HG03521 (cell line): ENCODE measurements around the gene C1orf174.

ENCODE experiments used
- ATAC-seq: cut with Tn5 transposase; IDR thresholded peaks from one replicate; pipeline ENCODE4 v1.9.1; 2021; ENCODE audit warnings: mild to moderate bottlenecking, moderate library complexity; ENCODE audit not compliant: unreplicated experiment

Gene C1orf174

GRCh38 chr1:3876716-3877115, 23.4 kb downstream of the C1orf174 start:
- no peak for ATAC-seq

GRCh38 chr1:3874736-3875135, 25.3 kb downstream of the C1orf174 start:
- ATAC-seq, result no peak

GRCh38 chr1:3872546-3872945, 27.5 kb downstream of the C1orf174 start:
- ATAC-seq, result no peak

- no peak for ATAC-seq
These were observed 28.6 kb downstream of the C1orf174 start for GRCh38 chr1:3871451-3871805.

GRCh38 chr1:3869751-3870301, 30.2 kb downstream of the C1orf174 start:
- ATAC-seq, result no peak

DNA sequence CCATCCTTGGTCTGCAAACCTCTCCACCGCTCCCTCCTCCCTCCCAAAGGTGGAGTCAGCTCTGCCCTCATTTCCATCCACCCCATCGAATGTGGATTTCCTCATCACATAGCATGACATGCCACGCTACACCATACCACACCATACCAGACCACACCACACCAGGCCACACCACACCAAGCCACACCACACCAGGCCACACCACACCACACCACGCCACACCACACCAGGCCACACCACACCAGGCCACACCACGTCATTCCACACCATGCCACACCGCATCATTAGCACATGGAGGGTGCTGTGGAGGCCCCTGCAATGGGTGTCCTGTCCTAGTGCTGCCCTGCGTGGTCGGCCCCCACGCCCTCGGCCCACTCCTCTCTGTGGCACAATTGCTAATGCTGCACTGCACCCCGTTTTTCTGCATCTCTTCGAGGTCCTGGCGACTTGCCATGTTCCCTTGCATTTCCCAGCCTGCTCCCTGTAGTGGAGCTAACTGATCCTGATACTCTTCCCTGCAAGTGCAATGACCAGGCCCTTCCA, 31.5 kb downstream of the C1orf174 start:
- ATAC-seq, result no peak

GRCh38 chr1:3865606-3866160, 34.4 kb downstream of the C1orf174 start:
- no peak for ATAC-seq

DNA sequence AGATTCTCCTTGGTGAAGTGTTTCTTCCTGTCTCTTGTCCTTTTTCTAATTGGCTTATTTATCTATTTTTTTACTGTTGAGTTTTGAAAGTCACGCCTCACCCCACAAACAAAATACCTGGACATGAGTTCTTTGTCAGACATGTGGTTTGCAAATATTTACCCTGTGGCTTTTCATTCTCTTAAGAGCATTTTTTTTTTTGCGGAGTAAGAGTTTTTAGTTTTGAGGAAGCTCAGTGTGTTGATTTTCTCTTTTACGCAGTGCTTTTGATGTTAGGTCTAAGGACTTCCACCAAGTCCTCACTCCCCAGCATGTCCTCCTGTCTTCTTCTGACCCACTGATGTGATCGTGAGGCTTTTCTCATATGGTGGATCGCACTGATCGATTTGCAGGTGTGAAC, 35.2 kb downstream of the C1orf174 start:
- no peak for ATAC-seq

GRCh38 chr1:3863231-3863935, 36.7 kb downstream of the C1orf174 start:
- ATAC-seq, result no peak

DNA sequence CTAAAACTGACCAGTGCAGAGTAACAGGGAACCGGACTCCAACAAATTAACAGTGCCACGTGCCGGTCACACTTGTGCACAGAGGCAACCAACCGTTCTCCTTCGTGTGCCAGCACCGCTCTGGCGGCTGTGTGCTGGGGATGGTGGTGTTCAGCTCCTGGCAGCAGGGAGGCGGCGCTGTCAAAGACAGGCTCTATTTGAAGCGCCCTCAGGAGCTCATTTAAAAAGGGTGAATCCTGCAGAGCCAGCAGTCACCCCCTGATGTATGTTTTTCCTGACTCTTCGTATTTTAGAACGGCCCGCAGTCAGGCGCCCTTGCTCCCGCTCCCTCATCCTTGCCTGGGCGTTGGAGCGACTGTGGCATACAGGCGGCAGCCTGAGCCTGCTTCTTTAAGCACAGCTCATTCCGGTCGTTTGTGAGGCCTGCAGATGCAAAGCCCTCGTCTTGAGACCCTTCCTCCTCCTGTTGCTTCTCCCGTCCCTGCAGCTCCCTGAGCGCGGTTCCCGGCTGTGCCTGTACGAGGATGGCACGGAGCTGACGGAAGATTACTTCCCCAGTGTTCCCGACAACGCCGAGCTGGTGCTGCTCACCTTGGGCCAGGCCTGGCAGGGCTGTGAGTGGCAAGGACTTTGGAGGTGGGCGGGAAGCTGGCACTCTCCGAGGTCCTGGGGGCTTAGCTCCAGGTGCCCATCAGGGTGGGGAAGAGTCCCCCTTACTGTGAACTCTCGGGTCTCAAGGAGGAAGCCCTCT, 41.7 kb downstream of the C1orf174 start:
- no peak for ATAC-seq

DNA sequence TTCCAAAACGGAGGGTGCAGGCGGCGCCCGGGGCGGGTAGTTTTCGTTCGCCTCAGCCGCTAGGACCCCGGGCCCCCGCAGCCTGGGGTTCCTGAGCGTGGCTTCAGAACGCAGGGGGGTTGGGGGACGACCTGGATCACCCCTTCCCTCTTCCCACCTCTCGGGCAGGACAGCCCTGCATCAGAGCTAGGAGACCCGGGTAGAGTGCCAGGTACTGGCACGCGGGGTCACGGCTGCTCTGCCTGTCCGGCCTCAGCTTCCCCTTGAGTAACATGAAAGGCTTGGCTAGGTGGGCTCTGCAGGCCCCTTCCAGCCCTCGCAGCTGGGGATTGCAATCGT, 42.3 kb downstream of the C1orf174 start:
- no peak for ATAC-seq

DNA sequence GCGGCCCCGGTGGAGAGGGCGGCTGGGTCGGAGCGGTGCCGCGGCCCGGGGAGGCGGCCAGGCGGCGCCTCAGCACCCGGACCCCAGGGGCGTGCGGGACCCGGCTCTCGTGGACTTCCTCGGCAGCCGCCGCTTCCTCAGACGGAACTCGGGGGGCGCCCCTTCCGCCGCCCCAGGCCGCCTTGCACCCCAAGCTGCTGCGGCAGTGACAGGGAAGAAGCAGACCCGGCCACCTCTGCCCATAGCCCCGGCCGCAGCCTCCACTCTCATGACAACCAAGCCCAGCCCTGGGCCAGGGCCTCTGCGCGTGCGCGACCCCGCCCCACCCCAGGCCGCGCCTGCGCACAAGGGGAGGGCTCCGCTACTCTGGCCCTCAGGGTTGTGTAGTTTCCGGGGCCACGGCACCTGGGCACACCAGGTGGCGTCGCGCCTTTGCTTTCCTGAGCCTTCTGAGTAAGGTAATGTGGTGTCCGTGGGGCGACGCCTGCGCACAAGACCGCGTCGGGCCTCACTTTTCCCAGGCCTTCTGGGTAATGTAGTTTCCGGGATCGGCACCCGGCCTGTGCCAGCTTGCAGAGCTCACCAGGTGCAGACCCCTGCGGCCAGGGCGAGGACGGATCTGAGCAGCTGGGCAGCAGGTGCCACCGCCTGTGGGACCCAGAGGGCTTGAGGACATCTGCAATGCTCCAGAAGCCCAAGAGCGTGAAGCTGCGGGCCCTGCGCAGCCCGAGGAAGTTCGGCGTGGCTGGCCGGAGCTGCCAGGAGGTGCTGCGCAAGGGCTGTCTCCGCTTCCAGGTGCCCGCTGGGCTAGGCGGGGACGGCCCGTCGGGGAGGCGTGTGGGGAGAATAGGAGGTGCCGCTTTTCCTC, 42.9 kb downstream of the C1orf174 start, which contains the start of the genes CEP104 and DFFB:
TSS of gene CEP104 (minus strand) at position 289 of the 868 bp plus-strand sequence. CDS start 4,804 bp downstream, outside the sequence.
TSS of gene DFFB (plus strand) at position 554 of the 868 bp plus-strand sequence. CDS start at position 682, 128 bp downstream.
- ATAC-seq, result peak; percentile 95

DNA sequence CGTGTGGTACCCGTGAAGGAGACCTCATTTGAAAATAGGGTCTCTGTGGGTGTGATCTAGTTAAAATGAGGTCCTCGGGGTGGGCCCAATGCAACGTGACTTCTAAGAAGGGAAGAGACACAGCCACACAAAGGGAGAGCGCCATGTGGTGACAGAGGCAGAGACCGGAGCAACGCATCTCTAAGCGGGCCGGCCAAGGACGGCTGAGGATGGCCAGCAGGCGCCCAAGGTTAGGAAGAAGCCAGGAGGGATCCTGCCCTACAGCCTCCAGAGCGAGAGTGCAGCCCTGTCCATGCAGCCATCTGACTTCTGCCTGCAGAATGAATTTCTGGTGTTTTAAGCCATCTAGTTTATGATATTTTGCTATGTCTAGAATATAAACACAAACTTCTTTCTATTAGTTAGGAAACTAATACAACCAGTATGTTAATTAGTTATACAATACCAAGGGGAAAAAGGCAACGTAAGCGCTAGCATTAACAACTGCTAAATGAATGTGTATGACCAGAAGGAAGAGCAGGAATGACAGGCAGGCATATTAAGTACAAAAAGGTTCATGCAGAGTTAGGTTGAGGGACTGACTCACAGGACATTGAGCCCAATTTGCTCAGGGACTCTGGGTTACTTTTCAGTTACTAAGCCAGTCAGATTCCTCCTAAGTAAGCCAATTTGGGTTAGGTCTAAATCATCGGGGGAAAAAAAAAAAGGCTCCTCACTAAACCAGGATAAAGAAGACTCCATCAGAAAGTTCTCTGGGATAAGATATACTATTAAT, 47.2 kb downstream of the C1orf174 start:
- no peak for ATAC-seq

DNA sequence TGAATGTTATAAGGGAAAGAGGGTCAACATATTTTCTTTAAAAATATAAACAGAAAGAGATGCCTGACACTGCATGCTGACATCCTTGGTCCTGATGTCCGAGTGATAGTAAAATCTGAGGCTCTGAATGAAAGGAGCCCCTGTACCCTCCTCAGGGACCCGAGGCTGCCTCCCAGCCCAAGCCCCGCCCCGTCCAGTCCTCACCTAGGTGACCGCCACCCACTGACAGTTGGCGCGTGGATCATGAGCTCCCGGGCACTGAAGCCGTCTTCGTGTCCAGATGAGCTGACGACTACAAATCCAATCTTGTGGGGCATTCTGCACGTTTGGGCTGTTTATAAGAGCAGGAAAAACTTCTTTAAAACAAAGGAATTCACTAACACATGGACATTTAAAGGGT, 48.0 kb downstream of the C1orf174 start:
- no peak for ATAC-seq

- no peak for ATAC-seq
These were observed 48.8 kb downstream of the C1orf174 start for GRCh38 chr1:3851292-3851691.

GRCh38 chr1:3850857-3851256, 49.2 kb downstream of the C1orf174 start:
- no peak for ATAC-seq

DNA sequence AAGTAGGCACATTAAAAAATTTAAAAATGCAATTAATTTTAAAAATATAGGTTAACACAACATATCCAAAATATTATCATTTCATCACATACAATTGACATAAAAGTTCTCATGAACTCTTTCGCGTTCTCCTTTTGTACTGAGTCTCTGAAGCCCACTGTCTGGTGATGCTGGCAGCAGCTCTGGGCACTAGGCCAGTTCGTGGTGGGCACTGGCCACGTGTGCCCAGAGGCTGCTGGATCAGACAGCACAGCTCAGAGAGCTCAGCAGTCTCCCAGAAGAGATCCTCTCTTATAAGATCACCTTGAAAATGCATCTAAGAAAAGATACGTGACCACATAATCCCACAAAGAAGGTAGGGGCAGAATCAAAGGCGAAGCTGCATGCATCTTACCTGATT, 53.0 kb downstream of the C1orf174 start:
- no peak for ATAC-seq

DNA sequence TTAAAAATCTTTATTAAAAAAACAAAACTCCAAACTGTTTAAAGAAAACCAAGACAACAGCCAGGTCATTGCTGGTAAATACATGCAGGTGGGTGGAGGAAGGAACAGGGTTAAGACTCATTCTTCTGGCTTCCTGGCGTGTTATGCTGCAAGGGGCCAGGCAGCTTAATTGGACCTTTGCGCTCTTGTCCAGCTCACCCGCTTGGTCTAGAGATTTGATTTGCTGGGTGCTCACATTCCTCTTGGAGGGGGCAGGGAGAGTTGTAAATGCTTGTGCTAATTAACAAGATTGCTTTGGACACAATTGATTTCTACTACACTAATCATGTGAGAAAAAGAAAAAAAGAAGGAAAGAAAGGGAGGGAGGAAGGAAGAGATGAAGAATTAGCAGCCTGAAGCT, 53.5 kb downstream of the C1orf174 start:
- ATAC-seq, result no peak

DNA sequence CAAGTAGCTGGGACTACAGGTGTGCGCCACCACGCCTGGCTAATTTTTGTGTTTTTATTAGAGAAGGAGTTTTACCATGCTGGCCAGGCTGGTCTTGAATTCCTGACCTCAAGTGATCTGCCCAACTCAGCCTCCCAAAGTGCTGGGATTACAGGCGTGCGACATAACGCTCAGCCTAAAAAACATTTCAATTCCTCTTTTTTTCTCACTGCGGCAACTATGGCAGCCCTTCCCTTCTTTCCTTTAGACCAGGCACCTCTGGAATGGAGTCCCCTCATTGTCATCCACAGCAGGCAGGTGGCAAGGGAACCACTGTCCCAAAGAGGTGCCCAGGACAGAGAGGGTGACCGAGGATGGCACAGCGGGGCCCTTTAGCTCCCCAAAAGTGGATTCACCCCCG, 57.2 kb downstream of the C1orf174 start:
- ATAC-seq, result no peak

GRCh38 chr1:3841491-3841890, 58.6 kb downstream of the C1orf174 start:
- ATAC-seq, result no peak
